ENCODE results near the gene TMEM131. TPM values are rescaled to one million over a fixed set of nuclear protein-coding genes. Genes with fewer than 3 reads are reported as not detected.

TMEM131 gene
- total RNA-seq, 1 donor from 2014 or later: 59.4 TPM

DNA sequence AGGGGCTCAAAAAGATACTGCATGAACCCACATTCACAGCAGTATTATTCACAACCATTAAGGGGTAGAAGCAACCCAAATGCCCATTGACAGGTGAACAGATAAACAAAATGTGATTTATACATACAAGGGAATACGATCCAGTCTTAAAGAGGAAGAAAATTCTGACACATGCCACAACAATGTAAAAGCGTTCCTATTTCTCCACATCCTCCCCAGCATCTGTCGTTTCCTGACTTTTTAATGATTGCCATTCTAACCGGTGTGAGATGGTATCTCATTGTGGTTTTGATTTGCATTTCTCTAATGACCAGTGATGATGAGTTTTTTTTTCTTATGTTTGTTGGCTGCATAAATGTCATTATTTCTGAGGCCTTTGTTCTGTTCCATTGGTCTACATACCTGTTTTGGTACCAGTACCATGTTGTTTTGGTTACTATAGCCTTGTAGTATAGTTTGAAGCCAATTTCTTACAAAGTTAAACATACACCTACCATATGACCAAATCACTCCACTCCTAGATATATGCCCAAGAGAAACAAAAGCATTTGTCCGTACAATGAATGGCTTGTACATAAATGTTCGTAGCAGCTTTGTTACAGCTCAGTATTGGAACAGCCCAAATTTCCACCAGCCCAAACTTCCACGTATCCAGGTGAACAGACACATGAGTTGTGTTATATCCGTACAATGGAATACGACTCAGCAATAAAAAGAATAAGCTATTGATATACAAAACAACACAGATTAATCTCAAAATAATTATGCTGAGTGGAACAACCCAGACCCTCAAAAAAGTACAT is 85.1 kb downstream of the TMEM131 start:
- Histone ChIP-seq H3K4me3 (no peak overlapping the region), H3K79me2 (ENCODE audit: low read depth) (peaks cover 20% of the 10 kb centered on the region), H3K9me3 (ENCODE audit: low read depth) (no peaks in the 10 kb centered on the region), H3K4me2 (no peak overlapping the region), H4K20me1 (ENCODE audit: low read depth) (no peaks in the 10 kb centered on the region), H3K36me3 (peaks cover 6% of the 10 kb centered on the region), H3K9ac (no peak overlapping the region), H3K4me1 (no peaks in the 10 kb centered on the region), H3F3A (ENCODE audit: low read depth) (no peaks in the 10 kb centered on the region), H2AFZ (replicated peaks) (no peak overlapping the region), H3K27me3 (no peaks in the 10 kb centered on the region), H3K27ac (no peak overlapping the region)
- Mint-ChIP-seq H3K9me3 (peaks cover 12% of the 10 kb centered on the region), H3K4me3 (no peak overlapping the region), H3K36me3 (peaks cover 29% of the 10 kb centered on the region), H3K4me1 (no peaks in the 10 kb centered on the region), H3K27ac (no peak overlapping the region), H3K27me3 (ENCODE audit: insufficient read depth, low read depth) (peaks cover 2% of the 10 kb centered on the region)
- no peak for DNase-seq (ENCODE audit: low spot score)
- TF ChIP-seq EZH2 (IDR thresholded peaks at IDR 0.05): no peak
- TF ChIP-seq, protein P1, sequence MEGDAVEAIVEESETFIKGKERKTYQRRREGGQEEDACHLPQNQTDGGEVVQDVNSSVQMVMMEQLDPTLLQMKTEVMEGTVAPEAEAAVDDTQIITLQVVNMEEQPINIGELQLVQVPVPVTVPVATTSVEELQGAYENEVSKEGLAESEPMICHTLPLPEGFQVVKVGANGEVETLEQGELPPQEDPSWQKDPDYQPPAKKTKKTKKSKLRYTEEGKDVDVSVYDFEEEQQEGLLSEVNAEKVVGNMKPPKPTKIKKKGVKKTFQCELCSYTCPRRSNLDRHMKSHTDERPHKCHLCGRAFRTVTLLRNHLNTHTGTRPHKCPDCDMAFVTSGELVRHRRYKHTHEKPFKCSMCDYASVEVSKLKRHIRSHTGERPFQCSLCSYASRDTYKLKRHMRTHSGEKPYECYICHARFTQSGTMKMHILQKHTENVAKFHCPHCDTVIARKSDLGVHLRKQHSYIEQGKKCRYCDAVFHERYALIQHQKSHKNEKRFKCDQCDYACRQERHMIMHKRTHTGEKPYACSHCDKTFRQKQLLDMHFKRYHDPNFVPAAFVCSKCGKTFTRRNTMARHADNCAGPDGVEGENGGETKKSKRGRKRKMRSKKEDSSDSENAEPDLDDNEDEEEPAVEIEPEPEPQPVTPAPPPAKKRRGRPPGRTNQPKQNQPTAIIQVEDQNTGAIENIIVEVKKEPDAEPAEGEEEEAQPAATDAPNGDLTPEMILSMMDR (IDR thresholded peaks at IDR 0.05): no peak
- TF ChIP-seq EZH2phosphoT487 (IDR thresholded peaks at IDR 0.05): no peak

DNA sequence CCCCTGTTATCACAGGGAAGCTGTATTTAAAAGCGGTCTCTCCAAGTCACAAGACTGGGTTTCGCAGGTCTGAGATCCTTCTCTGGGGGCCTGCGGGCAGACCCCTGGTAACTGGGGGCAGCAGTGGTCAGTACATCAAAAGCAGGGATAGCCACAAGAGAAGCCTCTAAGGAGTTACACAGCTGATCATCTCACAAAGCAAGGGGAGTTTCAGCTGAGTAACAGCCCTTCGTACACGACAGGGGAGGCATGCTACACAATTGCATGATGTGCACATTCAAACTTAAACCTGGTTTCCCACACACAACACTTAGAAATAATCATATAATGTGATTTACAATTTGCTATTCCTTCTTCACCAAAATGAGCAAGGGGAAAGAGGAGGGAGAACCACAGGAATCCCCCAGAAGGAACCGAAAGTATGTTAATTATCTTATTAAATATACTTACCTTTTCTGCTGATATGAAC is 87.5 kb downstream of the TMEM131 start:
- Histone ChIP-seq H3K9me3 (ENCODE audit: low read depth) (no peaks in the 10 kb centered on the region), H3K27ac (no peak overlapping the region), H3K36me3 (peaks cover 6% of the 10 kb centered on the region), H3K4me2 (no peak overlapping the region), H4K20me1 (ENCODE audit: low read depth) (no peaks in the 10 kb centered on the region), H3K9ac (no peak overlapping the region), H3K4me3 (no peak overlapping the region), H3K79me2 (ENCODE audit: low read depth) (peaks cover 15% of the 10 kb centered on the region), H3K4me1 (no peaks in the 10 kb centered on the region), H2AFZ (replicated peaks) (no peak overlapping the region), H3K27me3 (no peaks in the 10 kb centered on the region), H3F3A (ENCODE audit: low read depth) (no peaks in the 10 kb centered on the region)
- Mint-ChIP-seq H3K27me3 (ENCODE audit: insufficient read depth, low read depth) (peaks cover 2% of the 10 kb centered on the region), H3K9me3 (peaks cover 12% of the 10 kb centered on the region), H3K36me3 (peaks cover 31% of the 10 kb centered on the region), H3K4me1 (no peaks in the 10 kb centered on the region), H3K27ac (no peak overlapping the region), H3K4me3 (no peak overlapping the region)
- TF ChIP-seq, protein P1 (IDR thresholded peaks at IDR 0.05): no peak
- TF ChIP-seq EZH2phosphoT487 (IDR thresholded peaks at IDR 0.05): no peak
- no peak for DNase-seq (ENCODE audit: low spot score)

GRCh38 chr2:97907369-97908100 is 88.2 kb downstream of the TMEM131 start:
- H3K36me3 ChIP-seq: peaks cover 6% of the 10 kb centered on the region
- H3K9me3 Mint-ChIP-seq: peaks cover 12% of the 10 kb centered on the region
- no peaks in the 10 kb centered on the region for H4K20me1 ChIP-seq (ENCODE audit: low read depth)
- no peak overlapping the region for H3K4me3 Mint-ChIP-seq
- H3K27me3 Mint-ChIP-seq (ENCODE audit: insufficient read depth, low read depth): peaks cover 2% of the 10 kb centered on the region
- H3K79me2 ChIP-seq (ENCODE audit: low read depth): peaks cover 15% of the 10 kb centered on the region
- H3K27ac ChIP-seq: no peak overlapping the region
- H3K27me3 ChIP-seq: no peaks in the 10 kb centered on the region
- no peaks in the 10 kb centered on the region for H3F3A ChIP-seq (ENCODE audit: low read depth)
- H3K4me3 ChIP-seq: no peak overlapping the region
- H3K9ac ChIP-seq: no peak overlapping the region
- H3K27ac Mint-ChIP-seq: no peak overlapping the region
- H3K4me1 ChIP-seq: no peaks in the 10 kb centered on the region
- TF ChIP-seq, protein P1 (IDR thresholded peaks at IDR 0.05): no peak
- TF ChIP-seq EZH2 (IDR thresholded peaks at IDR 0.05) (no peak), EZH2phosphoT487 (IDR thresholded peaks at IDR 0.05) (no peak)
- no peak overlapping the region for H2AFZ ChIP-seq (replicated peaks)
- DNase-seq (ENCODE audit: low spot score): no peak
- no peaks in the 10 kb centered on the region for H3K4me1 Mint-ChIP-seq
- peaks cover 35% of the 10 kb centered on the region for H3K36me3 Mint-ChIP-seq
- H3K4me2 ChIP-seq: no peak overlapping the region
- H3K9me3 ChIP-seq (ENCODE audit: low read depth): no peaks in the 10 kb centered on the region
